H9 (cell line): ENCODE measurements around the gene HOXA9. TPM values are rescaled to one million over a fixed set of nuclear protein-coding genes. Genes with fewer than 3 reads are reported as not detected.

Experiments
- DNase-seq: peaks from one replicate; pipeline ENCODE4 v3.0.0-alpha.2; 2017
- H2AFZ ChIP-seq: one replicate; pipeline ENCODE4 v1.6.1; 2013; ENCODE audit warnings: mild to moderate bottlenecking, low read length, control low read depth, moderate library complexity
- H2AK5ac ChIP-seq: 2 replicates; pipeline ENCODE4 v1.6.1; 2013; ENCODE audit warnings: low read length, control low read depth, mixed read lengths; ENCODE audit not compliant: insufficient read length
- H2BK120ac ChIP-seq: one replicate; pipeline ENCODE4 v1.6.1; 2013; ENCODE audit warnings: low read depth, mild to moderate bottlenecking, low read length, control low read depth, inconsistent platforms; ENCODE audit not compliant: poor library complexity, severe bottlenecking
- H2BK12ac ChIP-seq: 2 replicates; pipeline ENCODE4 v1.6.1; 2013; ENCODE audit warnings: low read length, control low read depth, mixed read lengths, low read depth; ENCODE audit not compliant: insufficient read length
- H2BK15ac ChIP-seq: 2 replicates; pipeline ENCODE4 v1.6.1; 2013; ENCODE audit warnings: low read depth, low read length, control low read depth
- H2BK20ac ChIP-seq: one replicate; pipeline ENCODE4 v1.6.1; 2013; ENCODE audit warnings: low read depth, mild to moderate bottlenecking, low read length, control low read depth, inconsistent platforms; ENCODE audit not compliant: poor library complexity, severe bottlenecking
- H2BK5ac ChIP-seq: 2 replicates; pipeline ENCODE4 v1.6.1; 2013; ENCODE audit warnings: low read length, control low read depth, mixed read lengths; ENCODE audit not compliant: insufficient read length
- H3K14ac ChIP-seq: 2 replicates; pipeline ENCODE4 v1.6.1; 2013; ENCODE audit warnings: low read length, control low read depth; ENCODE audit not compliant: insufficient read depth
- H3K18ac ChIP-seq: 2 replicates; pipeline ENCODE4 v1.6.1; 2013; ENCODE audit warnings: low read depth, mild to moderate bottlenecking, mixed read lengths, low read length, control low read depth; ENCODE audit not compliant: insufficient read length
- H3K23ac ChIP-seq: 2 replicates; pipeline ENCODE4 v1.6.1; 2013; ENCODE audit warnings: low read length, control low read depth, mixed read lengths, low read depth; ENCODE audit not compliant: insufficient read length
- H3K23me2 ChIP-seq: 2 replicates; pipeline ENCODE4 v1.6.1; 2013; ENCODE audit warnings: low read depth, mild to moderate bottlenecking, mixed read lengths, low read length, control low read depth; ENCODE audit not compliant: insufficient read length, poor library complexity, severe bottlenecking
- H3K27ac ChIP-seq: 2 replicates; pipeline ENCODE4 v1.5.1; 2013; ENCODE audit warnings: low read length, control low read depth, mixed read lengths, low read depth; ENCODE audit not compliant: insufficient read length
- H3K27me3 ChIP-seq: 2 replicates; pipeline ENCODE4 v1.6.1; 2013; ENCODE audit warnings: low read length, control low read depth, inconsistent platforms; ENCODE audit not compliant: insufficient read depth
- H3K4ac ChIP-seq: 2 replicates; pipeline ENCODE4 v1.6.1; 2013; ENCODE audit warnings: low read depth, mild to moderate bottlenecking, control low read depth, inconsistent platforms, low read length, moderate library complexity
- H3K4me1 ChIP-seq: 2 replicates; pipeline ENCODE4 v1.6.1; 2013; ENCODE audit warnings: low read length, control low read depth, inconsistent platforms; ENCODE audit not compliant: insufficient read depth
- H3K4me2 ChIP-seq: 2 replicates; pipeline ENCODE4 v1.6.1; 2013; ENCODE audit warnings: low read length, control low read depth, mixed read lengths; ENCODE audit not compliant: insufficient read length, insufficient read depth
- H3K56ac ChIP-seq: 2 replicates; pipeline ENCODE4 v1.6.1; 2013; ENCODE audit warnings: low read depth, mild to moderate bottlenecking, mixed read lengths, low read length, control low read depth; ENCODE audit not compliant: insufficient read length
- H3K79me1 ChIP-seq: 2 replicates; pipeline ENCODE4 v1.6.1; 2013; ENCODE audit warnings: low read depth, mild to moderate bottlenecking, moderate library complexity, low read length, control low read depth, inconsistent platforms; ENCODE audit not compliant: insufficient read depth, poor library complexity, severe bottlenecking
- H3K79me2 ChIP-seq: 2 replicates; pipeline ENCODE4 v1.6.1; 2013; ENCODE audit warnings: low read length, control low read depth, inconsistent platforms; ENCODE audit not compliant: insufficient read depth
- H3K9ac ChIP-seq: 2 replicates; pipeline ENCODE4 v1.6.1; 2013; ENCODE audit warnings: low read length, control low read depth, mixed read lengths; ENCODE audit not compliant: insufficient read length; ENCODE audit errors: extremely low read depth
- H3K9me3 ChIP-seq: one replicate; pipeline ENCODE4 v1.6.1; 2013; ENCODE audit warnings: low read depth, low read length, inconsistent platforms; ENCODE audit not compliant: control insufficient read depth
- H3T11ph ChIP-seq: one replicate; pipeline ENCODE4 v1.6.1; 2013; ENCODE audit warnings: mild to moderate bottlenecking, low read length, control low read depth, inconsistent platforms
- H4K20me1 ChIP-seq: one replicate; pipeline ENCODE4 v1.6.1; 2013; ENCODE audit not compliant: control insufficient read depth, insufficient read length, insufficient read depth
- H4K5ac ChIP-seq: 2 replicates; pipeline ENCODE4 v1.6.1; 2013; ENCODE audit warnings: low read depth, mild to moderate bottlenecking, mixed read lengths, low read length, control low read depth; ENCODE audit not compliant: insufficient read length
- H4K8ac ChIP-seq: replicated peaks from 2 replicates; pipeline ENCODE4 v1.6.1; 2013; ENCODE audit warnings: low read length, control low read depth, mixed read lengths, low read depth; ENCODE audit not compliant: insufficient read length
- H4K91ac ChIP-seq: 2 replicates; pipeline ENCODE4 v1.6.1; 2013; ENCODE audit warnings: low read depth, mild to moderate bottlenecking, moderate library complexity, mixed read lengths, low read length, control low read depth; ENCODE audit not compliant: insufficient read length
- H3K27ac Mint-ChIP-seq, 3 experiments: 2 replicates in 2 of 3; 3 replicates in 1 of 3; pipeline ENCODE4 v1.8.0; 2020 to 2021; ENCODE audit warnings: mixed read lengths in 3 of 3, mild to moderate bottlenecking in 1 of 3, moderate library complexity in 1 of 3
- H3K27me3 Mint-ChIP-seq: 2 replicates; pipeline ENCODE4 v1.8.0; 2021; ENCODE audit warnings: low read depth, mild to moderate bottlenecking, moderate library complexity, mixed read lengths
- H3K36me3 Mint-ChIP-seq, 3 experiments: 2 replicates in 2 of 3; 3 replicates in 1 of 3; pipeline ENCODE4 v1.8.0; 2020 to 2021; ENCODE audit warnings: low read depth in 3 of 3, mixed read lengths in 3 of 3; ENCODE audit not compliant: insufficient read depth in 1 of 3
- H3K4me1 Mint-ChIP-seq, 2 experiments: 2 replicates each; pipeline ENCODE4 v1.8.0; 2020; ENCODE audit warnings: mixed read lengths in 2 of 2
- H3K4me3 Mint-ChIP-seq, 2 experiments: 2 replicates in 1 of 2; 3 replicates in 1 of 2; pipeline ENCODE4 v1.8.0; 2020 to 2021; ENCODE audit warnings: mild to moderate bottlenecking in 2 of 2, mixed read lengths in 2 of 2, moderate library complexity in 1 of 2
- H3K9me3 Mint-ChIP-seq, 2 experiments: 2 replicates in 1 of 2; 3 replicates in 1 of 2; pipeline ENCODE4 v1.8.0; 2020; ENCODE audit warnings: mild to moderate bottlenecking in 2 of 2, mixed read lengths in 2 of 2, moderate library complexity in 1 of 2
- CTCF ChIP-seq: fragments of 200-600 bp; sonication (generic); conservative IDR thresholded peaks from 3 replicates; pipeline ENCODE4 v1.8.0; 2021; ENCODE audit warnings: antibody characterized with exemption, mild to moderate bottlenecking
- WGBS: extraction: QIAGEN DNeasy Blood & Tissue Kit; methylation state at CpG from one replicate; pipeline ENCODE4 v1.1.7; 2013; ENCODE audit warnings: missing lambda C conversion rate, low lambda C conversion rate, mixed read lengths; ENCODE audit not compliant: insufficient read length; ENCODE audit errors: extremely low coverage; 5-methylcytosine and 5-hydroxymethylcytosine counted together
- total RNA-seq: library from RNA; stranded (reverse); gene quantifications from 2 replicates; pipeline ENCODE4 v1.2.1, GENCODE V29; 2021

The HOXA9 gene
- total RNA-seq, 1 experiment from 2014 or later: not detected

- H3K14ac ChIP-seq: no peak overlapping the region
- Mint-ChIP-seq H3K27me3 (peaks cover 100% of the 10 kb centered on the region), H3K4me3 (peak overlapping the region; percentile 12 to 73; a peak in 4 of 5 replicates), H3K36me3 (peaks cover 0 to 2% (median 0%) of the 10 kb centered on the region in 3 experiments; a peak in 3 of 7 replicates), H3K9me3 (peaks cover 1 to 14% of the 10 kb centered on the region in 2 experiments; a peak in 3 of 5 replicates), H3K27ac (no peak overlapping the region), H3K4me1 (peaks cover 17 to 44% of the 10 kb centered on the region in 2 experiments)
- no peak overlapping the region for H4K91ac ChIP-seq
- no peak overlapping the region for H2AK5ac ChIP-seq
- no peak overlapping the region for H2BK20ac ChIP-seq
- no peak overlapping the region for H4K8ac ChIP-seq
- no peak overlapping the region for H3K4me2 ChIP-seq
- no peak overlapping the region for H3T11ph ChIP-seq
- H3K23ac ChIP-seq: no peak overlapping the region
- H4K20me1 ChIP-seq: no peaks in the 10 kb centered on the region
- H3K79me1 ChIP-seq: no peaks in the 10 kb centered on the region
- no peaks in the 10 kb centered on the region for H3K9me3 ChIP-seq
- H3K9ac ChIP-seq: no peak overlapping the region
- no peak overlapping the region for H2BK15ac ChIP-seq
- no peak overlapping the region for H2BK12ac ChIP-seq
- no peak for TF ChIP-seq CTCF
- H3K79me2 ChIP-seq: no peaks in the 10 kb centered on the region
- peaks cover 97% of the 10 kb centered on the region for H3K27me3 ChIP-seq
- no peak overlapping the region for H3K56ac ChIP-seq
- H4K5ac ChIP-seq: no peak overlapping the region
- no peak overlapping the region for H2BK120ac ChIP-seq
- no CpG with 5 or more reads among the region's 49 CpGs for WGBS
- no peaks in the 10 kb centered on the region for H3K23me2 ChIP-seq
- no peak overlapping the region for H2AFZ ChIP-seq
- no peak overlapping the region for H3K27ac ChIP-seq
- peak; percentile 60 for DNase-seq
- H3K18ac ChIP-seq: no peak overlapping the region
- H3K4me1 ChIP-seq: no peaks in the 10 kb centered on the region
- H2BK5ac ChIP-seq: no peak overlapping the region
- H3K4ac ChIP-seq: no peak overlapping the region
Observed at GRCh38 chr7:27188386-27189294, 23.3 kb upstream of the HOXA9 start.
